ENCODE data around the gene ARHGAP18. TPM values are rescaled to one million over a fixed set of nuclear protein-coding genes. Genes with fewer than 3 reads are reported as not detected.
A peak's percentile ranks its signal among the peaks of the same experiment; 100 is the strongest.

ARHGAP18 gene
- total RNA-seq, 1 experiment from 2014 or later, result 64.5 TPM

DNA sequence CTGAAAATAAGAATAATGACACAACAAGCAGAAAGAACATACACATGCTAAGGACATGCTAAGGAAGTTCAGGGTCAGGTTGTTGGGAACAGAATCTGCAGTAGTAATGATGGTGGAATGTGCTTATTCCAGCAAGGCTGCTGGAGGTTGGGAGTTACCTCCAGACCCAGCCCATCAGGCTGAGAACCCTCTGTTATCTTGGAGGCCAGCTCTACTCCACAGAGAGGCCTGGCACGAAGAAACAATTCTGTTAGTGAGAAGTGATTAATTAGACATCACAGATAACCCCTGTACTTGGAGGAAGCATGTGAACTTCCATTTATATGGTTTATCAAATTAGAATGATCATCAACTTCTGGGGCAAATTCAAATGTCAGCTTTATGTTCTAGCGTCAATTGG is 22.1 kb upstream of the ARHGAP18 start:
- Mint-ChIP-seq H3K27me3 (ENCODE audit: unreplicated experiment) (no peaks in the 10 kb centered on the region), H3K4me3 (ENCODE audit: low read depth, unreplicated experiment) (no peak overlapping the region), H3K9me3 (ENCODE audit: low read depth, unreplicated experiment) (no peaks in the 10 kb centered on the region), H3K36me3 (ENCODE audit: insufficient read depth, unreplicated experiment) (no peaks in the 10 kb centered on the region), H3K4me1 (ENCODE audit: low read depth, unreplicated experiment) (peaks cover 5% of the 10 kb centered on the region), H3K27ac (ENCODE audit: unreplicated experiment) (no peak overlapping the region)
- no peak for DNase-seq
- no TSS peak for BruUV-seq (replicated peaks)
- CTCF ChIA-PET, result interaction anchor here (1.3 to 2.2 kb wide), 2 partner anchors 61 to 231 kb away, joined by 3 to 5 read pairs; no protein-coding TSS in a partner anchor
- TF ChIP-seq, protein P1, sequence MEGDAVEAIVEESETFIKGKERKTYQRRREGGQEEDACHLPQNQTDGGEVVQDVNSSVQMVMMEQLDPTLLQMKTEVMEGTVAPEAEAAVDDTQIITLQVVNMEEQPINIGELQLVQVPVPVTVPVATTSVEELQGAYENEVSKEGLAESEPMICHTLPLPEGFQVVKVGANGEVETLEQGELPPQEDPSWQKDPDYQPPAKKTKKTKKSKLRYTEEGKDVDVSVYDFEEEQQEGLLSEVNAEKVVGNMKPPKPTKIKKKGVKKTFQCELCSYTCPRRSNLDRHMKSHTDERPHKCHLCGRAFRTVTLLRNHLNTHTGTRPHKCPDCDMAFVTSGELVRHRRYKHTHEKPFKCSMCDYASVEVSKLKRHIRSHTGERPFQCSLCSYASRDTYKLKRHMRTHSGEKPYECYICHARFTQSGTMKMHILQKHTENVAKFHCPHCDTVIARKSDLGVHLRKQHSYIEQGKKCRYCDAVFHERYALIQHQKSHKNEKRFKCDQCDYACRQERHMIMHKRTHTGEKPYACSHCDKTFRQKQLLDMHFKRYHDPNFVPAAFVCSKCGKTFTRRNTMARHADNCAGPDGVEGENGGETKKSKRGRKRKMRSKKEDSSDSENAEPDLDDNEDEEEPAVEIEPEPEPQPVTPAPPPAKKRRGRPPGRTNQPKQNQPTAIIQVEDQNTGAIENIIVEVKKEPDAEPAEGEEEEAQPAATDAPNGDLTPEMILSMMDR (IDR thresholded peaks at IDR 0.05; ENCODE audit: unreplicated experiment), result no peak
- intact Hi-C loops (cut with micrococcal nuclease; ENCODE audit: unreplicated experiment), result loop anchor here (5.0 to 10.0 kb wide), 2 partner anchors 65 to 293 kb away; no protein-coding TSS in a partner anchor

DNA sequence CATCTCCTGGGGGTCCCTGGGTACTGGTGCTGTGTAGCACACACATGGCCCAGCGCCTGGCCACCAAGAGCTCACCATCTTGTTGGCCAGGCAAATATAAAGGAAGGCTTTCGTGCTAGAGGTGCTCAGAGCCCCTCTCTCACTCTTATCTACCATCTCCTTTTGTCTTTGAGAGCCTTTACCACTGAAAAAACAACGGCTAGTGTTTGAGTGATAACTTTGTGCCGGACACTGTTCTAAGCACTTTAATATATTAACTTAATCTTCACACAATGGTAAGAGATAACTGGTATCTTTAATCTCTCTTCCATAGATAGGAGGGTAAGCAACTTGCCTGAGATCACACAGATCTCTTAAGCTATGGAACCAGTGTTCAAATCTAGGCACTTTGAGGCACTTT is 21.5 kb upstream of the ARHGAP18 start:
- intact Hi-C loops (cut with micrococcal nuclease; ENCODE audit: unreplicated experiment), result loop anchor here (2.0 to 10.0 kb wide), 3 partner anchors 64 to 293 kb away; no protein-coding TSS in a partner anchor
- peaks cover 10% of the 10 kb centered on the region for H3K4me1 Mint-ChIP-seq (ENCODE audit: low read depth, unreplicated experiment)
- no peaks in the 10 kb centered on the region for H3K9me3 Mint-ChIP-seq (ENCODE audit: low read depth, unreplicated experiment)
- no peak for DNase-seq
- H3K27me3 Mint-ChIP-seq (ENCODE audit: unreplicated experiment), result no peaks in the 10 kb centered on the region
- H3K27ac Mint-ChIP-seq (ENCODE audit: unreplicated experiment), result peak overlapping the region; percentile 2
- BruUV-seq (replicated peaks), result no TSS peak
- TF ChIP-seq, protein P1 (IDR thresholded peaks at IDR 0.05; ENCODE audit: unreplicated experiment), result no peak
- H3K36me3 Mint-ChIP-seq (ENCODE audit: insufficient read depth, unreplicated experiment), result no peaks in the 10 kb centered on the region
- CTCF ChIA-PET, result interaction anchor here (0.5 to 2.8 kb wide), 6 partner anchors 22 to 333 kb away, joined by 3 to 22 read pairs (median 4); partner anchors contain the start of gene ARHGAP18
- no peak overlapping the region for H3K4me3 Mint-ChIP-seq (ENCODE audit: low read depth, unreplicated experiment)

DNA sequence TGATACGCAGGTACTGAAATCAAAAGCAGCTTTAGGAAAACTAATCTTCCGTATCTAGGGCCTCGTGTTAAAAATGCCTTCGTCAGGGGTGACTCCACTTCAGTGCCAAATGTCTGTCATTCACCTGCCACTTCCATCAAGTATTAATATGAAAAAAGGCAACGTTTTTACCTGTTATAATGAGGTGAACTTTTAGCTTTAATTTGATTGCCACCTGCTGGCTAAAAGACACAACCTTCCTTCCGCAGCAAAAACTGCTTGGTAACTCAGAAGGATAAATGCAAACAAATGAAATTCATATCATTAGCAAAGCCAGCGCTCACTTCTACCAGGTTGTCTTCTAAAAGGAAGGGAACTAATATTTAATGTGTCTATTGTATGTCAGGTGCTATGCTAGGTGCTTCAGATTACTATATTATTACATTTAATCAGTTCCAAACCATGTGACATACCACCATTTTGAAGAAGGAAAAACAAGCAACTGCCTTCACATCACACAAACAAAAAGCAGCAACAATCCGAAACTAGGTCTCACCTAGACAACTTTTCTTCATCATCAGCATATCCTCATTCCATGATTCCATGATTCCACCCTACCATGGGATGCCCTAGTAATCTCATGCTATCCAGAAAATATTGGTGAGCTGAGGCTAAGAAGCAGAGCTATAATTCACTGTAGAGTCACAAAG is 20.6 kb upstream of the ARHGAP18 start:
- H3K4me3 Mint-ChIP-seq (ENCODE audit: low read depth, unreplicated experiment), result no peak overlapping the region
- peak overlapping the region; percentile 2 for H3K27ac Mint-ChIP-seq (ENCODE audit: unreplicated experiment)
- H3K9me3 Mint-ChIP-seq (ENCODE audit: low read depth, unreplicated experiment), result no peaks in the 10 kb centered on the region
- H3K36me3 Mint-ChIP-seq (ENCODE audit: insufficient read depth, unreplicated experiment), result no peaks in the 10 kb centered on the region
- CTCF ChIA-PET, result interaction anchor here (1.0 to 2.8 kb wide), 6 partner anchors 21 to 229 kb away, joined by 3 to 22 read pairs (median 4); partner anchors contain the start of gene ARHGAP18
- peaks cover 17% of the 10 kb centered on the region for H3K4me1 Mint-ChIP-seq (ENCODE audit: low read depth, unreplicated experiment)
- BruUV-seq (replicated peaks), result no TSS peak
- H3K27me3 Mint-ChIP-seq (ENCODE audit: unreplicated experiment), result no peaks in the 10 kb centered on the region
- intact Hi-C loops (cut with micrococcal nuclease; ENCODE audit: unreplicated experiment), result loop anchor here (1.0 to 10.0 kb wide), 5 partner anchors 63 to 294 kb away; no protein-coding TSS in a partner anchor
- TF ChIP-seq, protein P1 (IDR thresholded peaks at IDR 0.05; ENCODE audit: unreplicated experiment), result peak; percentile 55
- peak; percentile 31 for DNase-seq

DNA sequence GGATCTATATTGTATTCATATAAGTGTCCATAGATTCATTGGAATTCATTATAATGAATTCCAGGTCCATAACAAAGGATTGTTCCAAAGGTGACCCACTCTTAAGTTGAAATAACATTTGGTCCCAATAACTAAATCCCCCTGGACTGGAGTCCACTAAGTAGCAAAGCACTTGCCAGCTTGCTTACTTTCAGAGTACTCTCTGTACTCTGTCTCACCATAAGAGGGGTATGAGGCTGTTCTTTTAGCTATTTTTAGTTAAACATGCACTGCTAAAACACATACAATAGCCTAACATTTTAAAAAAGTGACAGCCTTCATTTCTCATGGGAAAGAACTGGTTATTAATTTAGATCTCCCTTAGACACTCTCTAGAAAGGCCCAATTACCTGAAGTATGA is 16.7 kb upstream of the ARHGAP18 start:
- H3K4me3 Mint-ChIP-seq (ENCODE audit: low read depth, unreplicated experiment), result no peak overlapping the region
- no peaks in the 10 kb centered on the region for H3K9me3 Mint-ChIP-seq (ENCODE audit: low read depth, unreplicated experiment)
- CTCF ChIA-PET, result interaction anchor here (0.9 to 1.0 kb wide), 2 partner anchors 17 to 55 kb away, joined by 3 read pairs; partner anchors contain the start of gene ARHGAP18
- H3K36me3 Mint-ChIP-seq (ENCODE audit: insufficient read depth, unreplicated experiment), result no peaks in the 10 kb centered on the region
- no peak for DNase-seq
- H3K27me3 Mint-ChIP-seq (ENCODE audit: unreplicated experiment), result no peaks in the 10 kb centered on the region
- no TSS peak for BruUV-seq (replicated peaks)
- intact Hi-C loops (cut with micrococcal nuclease; ENCODE audit: unreplicated experiment), result no loop called here
- H3K4me1 Mint-ChIP-seq (ENCODE audit: low read depth, unreplicated experiment), result peaks cover 28% of the 10 kb centered on the region
- H3K27ac Mint-ChIP-seq (ENCODE audit: unreplicated experiment), result no peak overlapping the region
- TF ChIP-seq, protein P1 (IDR thresholded peaks at IDR 0.05; ENCODE audit: unreplicated experiment), result no peak
